ENCODE results near the gene MAD1L1.
"Not testable (repeated sequence)": the region's sequence is repeated elsewhere in the genome, so short reads cannot be mapped to it uniquely, and the experiment has no call there.

MAD1L1 gene

DNA sequence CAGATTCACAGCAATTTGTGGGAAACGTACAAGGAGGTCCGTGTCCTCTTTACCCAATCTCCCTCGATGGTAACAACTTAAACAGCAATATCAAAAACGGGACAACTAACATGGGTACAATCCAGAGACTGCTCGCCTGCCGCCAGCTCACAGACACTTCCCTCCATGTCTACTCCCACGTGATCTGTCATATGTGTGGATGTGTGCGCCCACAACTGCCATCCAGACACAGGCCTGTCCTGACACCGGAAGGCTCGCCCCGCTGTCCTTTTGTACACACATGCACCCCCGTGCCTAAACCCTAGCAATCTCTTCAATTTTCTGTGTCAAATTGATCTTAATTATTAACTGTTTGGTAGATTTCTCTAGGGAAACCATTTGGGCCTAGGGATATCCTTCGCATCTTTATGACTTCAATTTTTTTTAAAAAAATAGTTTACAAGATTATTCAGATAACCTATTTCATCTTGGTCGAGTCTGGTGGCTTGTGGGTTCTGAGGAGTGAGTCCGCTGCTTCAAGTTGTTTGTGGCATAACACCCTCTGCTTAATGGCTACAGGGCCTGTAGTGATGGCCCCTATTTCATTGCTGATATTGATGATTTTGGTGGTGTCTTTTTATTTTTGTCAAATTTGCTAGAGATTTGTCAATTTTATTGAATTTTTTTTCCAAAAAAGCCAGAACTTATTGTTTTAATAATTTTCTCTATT is 260.6 kb downstream of the MAD1L1 start:
- DNase-seq (ENCODE audit: low read depth): no peak

DNA sequence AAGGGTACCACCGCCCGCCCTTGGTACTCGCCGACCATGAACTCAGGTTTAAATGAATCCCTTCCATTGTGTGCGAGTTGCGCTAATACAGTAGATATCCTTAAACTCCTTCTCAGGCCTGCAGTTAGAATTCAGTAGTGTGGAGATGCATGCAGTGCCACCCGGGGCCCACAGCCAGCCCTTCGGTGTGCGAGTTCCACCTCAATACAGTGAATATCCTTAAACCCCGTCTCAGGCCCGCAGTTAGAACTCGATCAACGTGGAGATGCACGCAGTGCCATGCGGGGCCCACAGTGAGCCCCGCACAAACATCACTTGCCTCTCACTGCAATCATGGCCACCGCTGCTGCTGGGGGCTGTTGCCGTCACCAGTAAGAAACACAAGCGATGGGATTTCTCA is 261.9 kb downstream of the MAD1L1 start:
- no peak for DNase-seq (ENCODE audit: low read depth)

DNA sequence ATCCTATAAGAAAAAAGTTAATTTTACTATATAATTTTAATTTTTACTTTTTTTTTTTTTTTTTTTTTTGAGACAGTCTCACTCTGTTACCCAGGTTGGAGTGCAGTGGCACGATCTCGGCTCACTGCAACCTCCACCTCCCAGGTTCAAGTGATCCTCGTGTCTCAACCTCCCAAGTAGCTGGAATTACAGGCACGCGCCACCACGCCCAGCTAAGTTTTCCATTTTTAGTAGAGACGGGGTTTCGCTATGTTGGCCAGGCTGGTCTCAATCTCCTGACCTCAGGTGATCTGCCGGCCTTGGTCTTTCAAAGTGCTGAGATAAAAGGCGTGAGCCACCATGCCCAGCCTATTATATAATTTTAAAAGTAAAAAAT is 262.5 kb downstream of the MAD1L1 start:
- DNase-seq (ENCODE audit: low read depth): not testable (repeated sequence)

DNA sequence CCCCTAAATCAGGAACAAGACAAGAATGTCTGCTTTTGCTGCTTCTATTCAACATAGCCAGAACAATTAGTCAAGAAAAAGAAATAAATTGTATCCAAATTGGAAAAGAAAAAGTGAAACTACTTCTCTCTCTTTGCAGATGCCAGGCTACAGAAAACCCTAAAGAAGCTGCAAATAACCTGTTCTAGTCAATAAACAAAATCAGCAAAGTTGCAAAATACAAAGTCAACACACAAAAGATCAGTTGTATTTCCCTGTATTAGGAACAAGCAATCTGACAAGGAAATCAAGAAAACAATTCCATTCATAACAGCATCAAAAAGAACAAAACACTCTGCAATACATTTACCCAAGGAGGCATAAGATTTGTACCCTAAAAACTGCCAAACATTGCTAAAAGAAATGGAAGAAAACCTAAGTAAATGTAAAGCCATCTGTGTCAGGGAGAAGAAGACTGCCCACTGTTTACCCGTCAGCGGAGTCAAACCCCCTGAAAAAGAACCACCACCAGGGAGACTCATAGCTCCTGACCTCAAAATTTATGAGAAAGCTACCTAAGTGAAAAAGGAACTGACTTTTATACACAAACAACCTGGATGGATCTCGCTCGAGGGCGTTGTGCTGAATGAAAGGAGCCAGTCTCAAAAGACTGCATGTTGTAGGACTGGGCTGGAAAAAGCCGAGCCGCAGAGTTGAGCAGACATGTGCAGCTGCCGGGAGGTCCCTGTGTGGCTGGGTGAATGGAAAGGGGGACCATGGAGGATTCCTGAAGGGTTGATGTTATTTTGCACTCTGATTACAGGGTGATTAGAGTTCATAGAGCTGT is 263.1 kb downstream of the MAD1L1 start:
- DNase-seq (ENCODE audit: low read depth): no peak

DNA sequence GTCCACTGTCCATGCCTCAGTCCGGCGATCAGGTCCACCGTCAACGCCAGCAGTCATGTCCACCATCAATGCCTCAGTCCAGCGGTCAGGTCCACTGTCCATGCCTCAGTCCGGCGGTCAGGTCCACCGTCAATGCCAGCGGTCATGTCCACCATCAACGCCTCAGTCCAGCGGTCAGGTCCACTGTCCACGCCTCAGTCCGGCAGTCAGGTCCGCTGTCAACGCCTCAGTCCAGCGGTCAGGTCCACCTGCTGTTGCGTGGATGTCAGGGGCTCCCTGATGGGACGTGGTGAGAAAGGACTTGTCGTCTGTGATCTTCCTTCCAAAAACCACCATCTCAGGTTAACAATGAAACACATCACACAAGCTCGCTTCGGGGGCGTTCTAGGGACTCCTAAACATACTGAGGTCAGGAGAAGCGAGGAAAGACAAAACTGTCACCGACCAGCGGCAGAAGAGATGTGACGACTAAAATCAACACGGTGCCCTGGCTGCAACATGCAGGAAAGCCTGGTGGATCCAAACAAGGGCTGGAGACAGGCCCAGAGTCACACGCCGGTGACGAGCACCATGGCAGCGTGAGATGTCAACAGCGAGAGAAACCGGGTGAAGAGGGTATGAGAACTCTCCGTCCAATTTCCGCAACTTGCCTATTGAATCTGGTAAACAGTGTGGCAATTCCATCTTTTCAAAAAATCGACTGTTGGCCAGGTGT is 264.2 kb downstream of the MAD1L1 start:
- no peak for DNase-seq (ENCODE audit: low read depth)

DNA sequence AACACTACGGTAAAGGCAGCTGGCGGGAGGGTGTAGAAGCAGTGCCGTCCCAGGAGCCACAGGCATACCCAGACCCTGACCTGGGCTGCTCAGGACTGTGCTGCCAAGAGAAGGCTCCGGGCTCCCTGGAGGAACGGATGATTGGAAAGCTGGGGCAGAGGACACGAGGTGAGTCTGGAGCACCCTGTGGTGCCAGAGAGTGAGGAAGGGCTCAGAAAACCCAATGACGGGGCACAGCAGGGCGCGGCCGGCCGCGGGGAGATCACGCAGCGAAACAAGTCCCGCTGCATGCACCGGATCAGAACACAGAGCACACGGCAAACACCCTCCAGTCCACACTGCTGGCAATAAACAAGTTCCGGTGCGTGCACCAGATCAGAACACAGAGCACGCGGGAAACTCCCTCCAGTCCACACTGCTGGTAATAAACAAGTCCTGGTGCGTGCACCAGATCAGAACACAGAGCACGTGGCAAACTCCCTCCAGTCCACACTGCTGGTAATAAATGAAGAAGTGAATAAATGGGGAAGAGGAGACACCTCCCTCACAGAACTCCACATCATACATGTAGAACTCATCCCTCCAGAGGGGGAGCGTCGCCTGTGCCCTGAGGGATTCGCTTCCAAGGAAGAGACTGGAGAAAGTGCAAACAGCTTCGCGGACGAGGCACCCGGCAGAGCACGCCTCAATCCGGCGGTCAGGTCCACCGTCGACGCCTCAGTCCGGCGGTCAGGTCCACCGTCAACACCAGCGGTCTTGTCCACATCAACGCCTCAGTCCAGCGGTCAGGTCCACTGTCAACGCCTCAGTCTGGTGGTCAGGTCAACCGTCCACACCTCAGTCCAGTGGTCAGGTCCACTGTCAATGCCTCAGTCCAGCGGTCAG is 265.0 kb downstream of the MAD1L1 start:
- DNase-seq (ENCODE audit: low read depth): no peak

DNA sequence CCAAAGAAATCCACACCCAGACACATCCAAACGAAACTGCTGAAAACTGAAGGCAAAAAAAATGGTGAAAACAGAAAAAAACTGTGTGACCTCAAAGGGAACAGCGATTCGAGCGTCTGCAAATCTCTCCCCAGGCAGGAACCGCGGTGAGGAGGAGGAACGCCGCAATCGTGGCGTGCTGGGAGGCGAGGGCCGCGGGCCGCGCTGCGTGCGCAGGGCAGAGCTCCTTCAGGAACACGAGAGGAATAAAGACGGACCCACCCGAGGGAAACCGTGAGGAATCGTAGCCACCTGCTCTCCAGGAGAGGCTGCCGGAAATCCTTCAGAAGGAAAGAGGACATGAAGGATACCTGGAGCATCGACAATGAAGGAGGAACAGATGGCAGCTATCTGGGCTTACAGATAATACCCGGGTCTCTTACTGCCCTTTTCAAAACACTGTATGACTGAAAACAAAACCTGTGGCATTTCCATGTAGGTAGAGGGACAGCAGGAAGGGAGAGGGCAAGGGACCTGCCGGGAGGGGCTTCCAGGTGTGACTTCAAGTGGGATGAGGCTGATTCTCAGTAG is 266.0 kb downstream of the MAD1L1 start:
- no peak for DNase-seq (ENCODE audit: low read depth)

DNA sequence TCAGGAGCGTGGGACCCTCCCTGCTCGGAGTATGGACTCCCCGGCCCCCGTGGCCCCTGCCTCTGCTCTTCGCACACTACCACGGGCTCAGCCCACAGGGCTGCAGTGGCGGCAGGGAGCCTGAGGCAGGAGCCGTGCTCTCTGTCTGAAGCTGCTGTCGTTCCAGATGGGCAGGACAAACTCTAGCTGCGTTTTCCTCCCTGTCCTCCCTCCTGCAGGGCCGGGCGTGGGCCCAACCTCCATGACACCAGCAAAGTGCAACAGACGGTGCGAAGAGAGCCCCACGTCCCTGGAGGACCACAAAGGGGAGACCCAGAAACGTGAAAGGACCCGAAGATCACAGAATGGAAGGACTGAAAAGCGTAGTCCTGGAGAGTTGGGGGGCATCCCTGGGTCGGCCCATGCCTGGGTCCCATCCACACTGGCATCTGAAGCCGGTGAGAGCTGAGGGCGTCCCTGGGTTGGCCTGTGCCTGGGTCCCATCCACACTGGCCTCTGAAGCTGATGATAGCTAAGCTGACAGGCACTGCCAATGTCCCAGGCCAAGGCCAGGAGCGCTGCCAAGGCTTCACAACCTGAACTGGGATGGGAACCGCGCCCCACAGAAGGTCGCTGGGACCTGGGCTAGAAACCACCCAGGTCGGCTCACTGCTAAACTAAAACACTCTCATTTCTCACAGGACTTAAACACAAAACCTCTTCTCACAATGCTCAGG is 267.0 kb downstream of the MAD1L1 start:
- no peak for DNase-seq (ENCODE audit: low read depth)

DNA sequence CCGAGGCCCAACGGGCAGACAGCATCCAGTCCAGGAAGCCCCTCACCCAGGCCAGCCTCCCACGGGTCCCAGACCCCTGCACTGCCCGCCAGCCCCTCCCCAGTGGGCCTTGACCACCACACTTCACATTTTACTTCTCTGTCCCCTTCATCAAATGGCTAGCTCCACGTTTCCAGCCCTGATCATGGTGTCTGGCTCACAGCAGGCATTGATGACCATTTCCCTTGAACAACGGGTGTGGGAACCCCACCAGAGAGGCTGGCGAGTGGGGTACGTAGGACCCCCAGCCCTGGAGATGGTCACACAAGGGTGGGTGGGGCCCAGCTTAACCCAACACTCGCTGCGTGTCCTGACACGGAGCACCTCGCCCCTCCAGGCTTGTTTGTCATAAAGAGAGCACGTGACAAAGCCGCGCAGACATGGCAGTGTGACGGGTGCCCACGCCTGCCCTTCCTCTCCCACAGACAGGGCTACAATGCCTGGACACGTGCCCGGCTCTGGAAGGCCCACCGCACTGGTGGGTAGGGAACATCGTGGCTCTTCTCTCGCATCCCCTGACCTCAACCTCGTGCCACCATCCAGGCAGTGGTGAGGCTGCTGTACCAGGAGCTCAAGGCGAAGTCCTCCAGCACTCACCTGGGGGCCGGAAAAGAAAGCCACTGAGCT is 267.7 kb downstream of the MAD1L1 start:
- no peak for DNase-seq (ENCODE audit: low read depth)

DNA sequence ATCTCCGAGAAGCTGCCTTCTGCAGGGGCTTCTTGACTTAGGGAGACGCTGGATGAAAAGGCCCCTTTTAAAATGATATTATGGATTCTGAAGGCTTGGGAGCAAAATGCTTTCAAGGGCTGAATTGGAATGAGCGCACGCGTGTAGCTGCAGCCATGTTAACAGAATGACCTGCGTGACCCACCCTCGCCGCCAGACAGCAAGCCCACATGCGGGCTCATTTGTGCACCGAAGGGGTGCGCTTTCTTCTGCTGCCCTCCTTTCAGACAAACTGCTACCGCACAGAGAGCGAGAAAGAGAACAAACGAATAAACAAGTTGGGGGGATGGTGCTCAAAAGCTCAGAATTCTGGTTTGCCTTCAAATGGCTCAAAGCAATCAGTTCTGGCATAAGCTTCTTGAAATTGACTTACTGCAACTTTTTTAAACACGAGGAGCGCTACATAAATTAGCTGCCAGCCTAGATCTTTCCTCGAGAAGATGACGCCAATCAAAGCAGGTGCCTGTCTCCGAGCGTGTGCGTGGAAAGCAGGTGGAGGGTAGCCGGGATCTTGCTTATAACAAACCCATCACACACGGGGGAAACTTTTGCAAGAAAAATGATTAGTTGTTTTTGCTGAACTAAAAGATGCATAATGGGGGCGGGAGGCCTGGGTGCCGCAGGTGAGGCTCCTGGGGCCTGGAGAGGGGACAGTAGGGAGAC is 268.4 kb downstream of the MAD1L1 start:
- DNase-seq (ENCODE audit: low read depth): no peak

DNA sequence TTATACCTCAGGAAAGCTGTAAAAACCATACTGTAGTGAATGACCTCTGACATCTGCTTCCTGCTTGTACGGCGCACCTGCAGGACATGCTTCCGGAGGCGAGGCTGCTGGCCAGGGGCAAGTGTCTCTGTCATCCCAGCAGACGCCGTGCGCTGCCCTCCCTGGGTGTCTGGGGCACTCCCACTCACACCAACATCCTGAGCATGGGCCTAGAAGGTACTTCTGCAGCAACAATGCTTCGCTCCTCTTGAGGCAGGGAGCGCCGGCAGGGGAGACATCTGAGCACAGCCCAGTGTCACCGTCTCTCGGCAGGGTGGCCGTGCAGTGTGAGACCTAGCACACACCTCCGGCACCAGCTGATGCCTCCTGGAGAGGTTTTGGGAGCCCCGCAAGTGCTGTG is 269.2 kb downstream of the MAD1L1 start:
- no peak for DNase-seq (ENCODE audit: low read depth)

DNA sequence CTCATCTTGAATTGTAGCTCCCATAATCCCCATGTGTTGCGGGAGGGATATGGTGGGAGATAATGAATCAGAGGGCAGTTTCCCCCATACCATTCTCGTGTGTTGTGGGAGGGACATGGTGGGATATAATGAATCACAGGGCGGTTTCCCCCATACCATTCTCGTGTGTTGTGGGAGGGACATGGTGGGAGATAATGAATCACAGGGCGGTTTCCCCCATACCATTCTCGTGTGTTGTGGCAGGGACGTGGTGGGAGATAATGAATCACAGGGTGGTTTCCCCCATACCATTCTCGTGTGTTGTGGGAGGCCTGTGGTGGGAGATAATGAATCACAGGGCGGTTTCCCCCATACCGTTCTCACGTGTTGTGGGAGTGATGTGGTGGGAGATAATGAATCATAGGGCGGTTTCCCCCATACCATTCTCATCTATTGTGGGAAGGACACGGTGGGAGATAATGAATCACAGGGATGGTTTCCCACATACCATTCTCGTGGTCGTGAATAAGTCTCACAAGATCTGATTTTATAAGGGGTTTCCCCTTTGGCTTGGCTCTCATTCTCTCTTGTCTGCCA is 271.0 kb downstream of the MAD1L1 start:
- DNase-seq (ENCODE audit: low read depth): peak; percentile 39

DNA sequence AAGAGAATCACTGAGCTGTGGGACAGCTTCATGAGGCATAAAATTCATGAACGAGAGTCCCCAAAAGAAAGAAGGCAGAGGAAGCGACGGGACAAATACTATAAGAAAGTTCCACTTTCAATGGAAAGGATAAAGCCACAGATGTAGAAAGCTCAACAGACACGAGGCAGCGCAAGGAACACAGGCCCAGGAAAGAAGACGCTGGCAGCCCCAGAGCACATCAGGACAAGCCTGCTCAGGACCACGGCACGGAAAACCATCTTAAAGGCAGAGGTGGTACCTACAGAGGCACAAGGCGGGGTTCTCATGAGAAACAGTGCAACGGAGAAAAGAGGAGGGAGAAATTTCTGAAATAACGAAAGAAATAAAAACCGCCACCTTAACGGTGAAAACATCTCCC is 273.4 kb downstream of the MAD1L1 start:
- no peak for DNase-seq (ENCODE audit: low read depth)

DNA sequence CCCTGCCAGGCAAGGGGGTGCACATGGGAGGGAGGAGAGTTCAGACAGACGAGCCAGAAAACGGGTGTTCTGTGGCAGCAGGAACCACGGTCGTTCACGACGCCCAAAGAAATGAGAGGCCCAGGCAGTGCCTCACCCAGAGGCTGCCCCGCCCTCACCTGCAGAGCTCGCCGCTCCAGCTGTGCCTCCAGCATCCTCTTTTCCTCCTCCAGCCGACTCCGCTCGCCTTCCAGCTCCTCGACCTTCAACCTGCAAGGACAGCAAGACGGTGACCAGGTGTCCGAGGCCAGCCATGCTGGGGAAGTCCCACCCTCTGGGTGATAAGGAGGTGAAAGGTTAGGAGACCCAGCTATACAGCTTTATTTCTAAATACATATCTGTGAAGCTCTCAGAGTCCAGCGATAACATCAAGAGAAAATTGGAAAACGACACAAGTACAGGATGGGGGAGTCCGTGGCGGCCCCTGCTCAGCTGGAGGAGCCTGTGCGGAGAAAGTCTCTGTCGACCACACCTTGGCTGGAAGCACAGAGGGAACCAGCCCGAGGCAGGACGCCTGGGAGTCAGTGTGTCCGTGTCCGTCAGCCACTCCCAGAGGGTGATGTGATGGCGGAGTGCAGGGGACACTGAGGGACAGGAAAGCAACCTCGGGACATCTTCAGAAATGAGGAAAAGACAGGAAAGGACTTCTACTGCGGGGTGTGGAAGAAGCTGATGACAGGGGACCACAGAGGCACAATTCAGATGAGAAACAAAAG is 275.1 kb downstream of the MAD1L1 start:
- DNase-seq (ENCODE audit: low read depth): no peak

DNA sequence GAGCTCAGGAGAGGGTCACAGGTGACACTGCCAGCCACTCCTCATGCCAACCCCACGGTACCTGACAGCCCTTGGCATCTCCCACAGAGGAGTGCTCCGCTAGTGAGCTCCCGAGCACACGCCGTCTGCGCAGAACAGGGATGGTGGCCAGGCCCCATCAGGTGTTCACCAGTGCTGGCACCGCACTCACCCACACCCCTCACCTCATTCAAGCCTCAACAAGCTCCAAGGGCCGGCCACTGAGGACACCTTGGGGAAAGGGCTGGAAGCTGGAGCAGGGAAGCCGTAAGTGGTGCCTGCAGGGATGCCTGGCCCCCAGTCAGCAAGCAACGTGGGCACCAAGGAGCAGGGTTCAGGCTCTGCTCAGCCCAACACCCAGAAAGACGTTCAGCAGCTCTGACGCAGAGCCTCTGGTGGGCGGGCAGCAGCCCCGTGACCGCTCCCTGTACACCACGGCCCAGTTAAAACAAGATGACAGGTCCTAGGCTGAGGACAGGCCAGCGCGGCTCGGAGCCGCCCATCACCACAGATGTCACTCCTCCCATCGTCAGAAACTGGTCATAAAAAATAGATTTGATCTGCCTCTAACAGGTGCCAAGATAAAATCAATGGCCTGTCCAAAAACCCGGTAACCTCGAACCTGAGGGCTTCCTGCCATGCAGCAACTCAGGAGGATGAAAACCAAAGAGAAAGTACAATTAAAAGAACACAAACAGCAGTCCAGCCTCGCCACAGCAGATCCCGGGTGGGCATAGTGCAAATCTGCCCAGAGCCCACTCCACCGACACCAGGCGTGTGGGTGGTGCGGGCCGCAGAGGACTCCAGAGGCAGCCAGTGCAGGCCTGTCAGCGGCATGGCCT is 275.9 kb downstream of the MAD1L1 start:
- DNase-seq (ENCODE audit: low read depth): no peak

DNA sequence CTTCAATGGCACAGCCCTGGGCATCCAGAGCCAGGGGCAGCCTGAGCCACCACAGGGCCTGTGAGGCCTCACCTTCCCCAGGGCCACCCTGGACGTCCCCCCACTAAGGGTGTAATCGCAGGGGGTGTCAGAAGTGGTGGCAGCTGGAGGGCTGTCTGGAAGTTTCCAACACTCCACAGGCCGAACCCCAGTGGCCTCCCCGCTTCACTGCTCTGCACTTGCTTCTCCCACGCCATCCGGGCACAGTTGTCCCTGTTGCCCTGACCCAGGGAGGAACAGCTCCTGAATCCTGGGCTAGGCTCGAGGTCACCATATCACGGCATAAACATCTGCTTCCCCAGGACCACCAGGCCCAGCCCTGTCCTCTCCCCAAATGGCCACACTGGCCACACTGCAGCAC is 276.6 kb downstream of the MAD1L1 start:
- DNase-seq (ENCODE audit: low read depth): no peak

DNA sequence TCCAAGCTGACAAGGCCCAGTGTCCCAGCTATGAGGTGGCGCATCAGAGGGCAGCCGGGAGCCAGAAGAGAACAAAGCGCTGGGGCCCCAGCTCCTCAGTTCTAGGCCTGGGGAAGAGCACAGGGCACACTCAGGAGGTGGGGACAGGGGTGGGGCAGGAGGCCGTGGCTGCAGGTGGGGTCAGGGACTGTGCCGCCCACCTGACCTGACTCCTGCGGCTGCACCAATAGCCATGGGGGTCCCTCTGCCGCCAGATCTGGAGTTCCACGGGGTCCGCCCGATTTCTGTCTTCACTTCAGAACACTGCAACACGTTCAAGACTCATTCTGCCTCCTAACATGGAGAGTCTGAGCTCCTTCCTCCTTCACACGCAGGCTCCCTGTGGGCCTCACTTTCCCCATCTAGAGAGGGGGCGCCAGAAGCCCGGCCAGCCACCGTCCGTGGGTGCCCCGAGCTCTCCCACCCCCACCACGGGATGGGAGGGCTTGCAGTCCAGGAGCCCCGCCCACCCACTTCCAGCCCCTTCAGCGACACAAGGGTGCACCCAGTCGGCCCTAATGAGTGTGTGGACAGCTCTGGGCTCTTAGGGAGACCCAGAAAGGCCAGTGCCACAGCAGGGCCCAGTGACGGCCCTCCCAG is 278.3 kb downstream of the MAD1L1 start:
- no peak for DNase-seq (ENCODE audit: low read depth)

Data from stimulated activated CD8-positive, alpha-beta memory T cell treated with anti-CD3 and anti-CD28 coated beads, Interleukin-12 subunit alpha, Interleukin-12 subunit beta, amount 100 ng/mL, for 1 hour (primary cell).